Colonic mucosa (tissue), 4 donors: Measurements from ENCODE around the gene SETD2. TPM values are rescaled to one million over a fixed set of nuclear protein-coding genes. Genes with fewer than 3 reads are reported as not detected.
A peak's percentile ranks its signal among the peaks of the same experiment; 100 is the strongest.

ENCODE experiments used
- DNase-seq: peaks from one replicate; pipeline ENCODE4 v3.0.0-alpha.2; 2020
- H3K27ac ChIP-seq: fragments of 200-600 bp; one replicate; pipeline ENCODE4 v1.8.0; 2021
- H3K27me3 ChIP-seq: fragments of 200-600 bp; one replicate; pipeline ENCODE4 v1.8.0; 2021
- H3K36me3 ChIP-seq: fragments of 200-600 bp; one replicate; pipeline ENCODE4 v1.8.0; 2021
- H3K4me1 ChIP-seq: fragments of 200-600 bp; one replicate; pipeline ENCODE4 v1.8.0; 2021; ENCODE audit warnings: mild to moderate bottlenecking
- H3K4me3 ChIP-seq: fragments of 200-600 bp; one replicate; pipeline ENCODE4 v1.8.0; 2021
- H3K9ac ChIP-seq, 2 donors: one replicate each; pipeline ENCODE4 v1.7.0; 2013; ENCODE audit warnings: control low read depth in 2 of 2, low read depth in 2 of 2, low read length in 2 of 2
- H3K9me3 ChIP-seq: fragments of 200-600 bp; one replicate; pipeline ENCODE4 v1.8.0; 2021
- CTCF ChIP-seq: fragments of 200-600 bp; IDR thresholded peaks from one replicate; pipeline ENCODE4 v1.8.0; 2022; ENCODE audit warnings: antibody characterized with exemption, mild to moderate bottlenecking
- intact Hi-C: fragments of 100-400 bp; cut with DNase I; formaldehyde crosslinking; loops from one replicate; pipeline ENCODE4 v1.14.1; 2022
- total RNA-seq, 2 donors: library from RNA; stranded (reverse); fragmentation: NEBNext Ultra II Directional in 1 of 2; extraction: Animal tissue kit (Norgen Biotek cat#: 25700) in 1 of 2; gene quantifications; one replicate each; pipeline ENCODE4 v1.2.1, GENCODE V29; 2021
- donor health status: healthy.
- donor health status: DM: no; HTN: no; CAD: no.
- donor health status: DM: no; HTN: no; CAD: no.

The SETD2 gene
- total RNA-seq, 2 donors from 2014 or later, result 39.5 to 48.6 TPM

- Histone ChIP-seq H3K4me1 (no peaks in the 10 kb centered on the region), H3K27ac (no peak overlapping the region), H3K9me3 (no peaks in the 10 kb centered on the region), H3K4me3 (no peak overlapping the region), H3K27me3 (no peaks in the 10 kb centered on the region), H3K9ac (no peak overlapping the region), H3K36me3 (peaks cover 18% of the 10 kb centered on the region)
- no peak for DNase-seq
- intact Hi-C loops, result no loop called here
- no peak for TF ChIP-seq CTCF
These were observed 163.6 kb downstream of the SETD2 start for GRCh38 chr3:47000198-47000815.

GRCh38 chr3:46999516-47000197, 164.3 kb downstream of the SETD2 start:
- no peak for TF ChIP-seq CTCF
- no peak overlapping the region for H3K4me3 ChIP-seq
- intact Hi-C loops, result loop anchor here (2.0 to 5.0 kb wide), 2 partner anchors 77 to 292 kb away; no protein-coding TSS in a partner anchor
- no peak overlapping the region for H3K27ac ChIP-seq
- H3K27me3 ChIP-seq, result no peaks in the 10 kb centered on the region
- no peaks in the 10 kb centered on the region for H3K4me1 ChIP-seq
- DNase-seq, result no peak
- H3K9ac ChIP-seq, result no peak overlapping the region
- H3K36me3 ChIP-seq, result peaks cover 18% of the 10 kb centered on the region
- H3K9me3 ChIP-seq, result no peaks in the 10 kb centered on the region

- no peak for TF ChIP-seq CTCF
- Histone ChIP-seq H3K4me3 (no peak overlapping the region), H3K27me3 (no peaks in the 10 kb centered on the region), H3K36me3 (peaks cover 18% of the 10 kb centered on the region), H3K27ac (no peak overlapping the region), H3K4me1 (no peaks in the 10 kb centered on the region), H3K9me3 (no peaks in the 10 kb centered on the region), H3K9ac (no peak overlapping the region)
- no peak for DNase-seq
- intact Hi-C loops, result loop anchor here (2.0 to 5.0 kb wide), 2 partner anchors 76 to 292 kb away; no protein-coding TSS in a partner anchor
These were observed 164.9 kb downstream of the SETD2 start for GRCh38 chr3:46998852-46999515.

GRCh38 chr3:46998121-46998851, 165.6 kb downstream of the SETD2 start:
- Histone ChIP-seq H3K27ac (no peak overlapping the region), H3K4me1 (no peaks in the 10 kb centered on the region), H3K36me3 (peaks cover 18% of the 10 kb centered on the region), H3K27me3 (no peaks in the 10 kb centered on the region), H3K4me3 (no peak overlapping the region), H3K9me3 (no peaks in the 10 kb centered on the region), H3K9ac (no peak overlapping the region)
- DNase-seq, result peak; percentile 78
- intact Hi-C loops, result loop anchor here (2.0 to 5.0 kb wide), 2 partner anchors 75 to 291 kb away; no protein-coding TSS in a partner anchor
- TF ChIP-seq CTCF, result peak; percentile 80

GRCh38 chr3:46997453-46998091, 166.3 kb downstream of the SETD2 start:
- intact Hi-C loops, result loop anchor here (2.0 to 5.0 kb wide), 2 partner anchors 75 to 290 kb away; no protein-coding TSS in a partner anchor
- no peak overlapping the region for H3K4me3 ChIP-seq
- TF ChIP-seq CTCF, result no peak
- H3K27ac ChIP-seq, result no peak overlapping the region
- peaks cover 18% of the 10 kb centered on the region for H3K36me3 ChIP-seq
- H3K4me1 ChIP-seq, result no peaks in the 10 kb centered on the region
- H3K9me3 ChIP-seq, result no peaks in the 10 kb centered on the region
- H3K9ac ChIP-seq, result no peak overlapping the region
- DNase-seq, result no peak
- no peaks in the 10 kb centered on the region for H3K27me3 ChIP-seq
